Measurements from ENCODE around the gene COMTD1.

COMTD1 gene

GRCh38 chr10:75263806-75264205 is 28.0 kb upstream of the COMTD1 start:
- no peaks in the 10 kb centered on the region for H3K4me1 ChIP-seq (ENCODE audit: insufficient read depth, low read length)
- no peak overlapping the region for H3K9ac ChIP-seq (ENCODE audit: low read length)
- no peaks in the 10 kb centered on the region for H3K36me3 ChIP-seq (ENCODE audit: insufficient read depth, low read length)
- H3K9me3 ChIP-seq (ENCODE audit: low read length), result no peaks in the 10 kb centered on the region
- no peak overlapping the region for H3K27ac ChIP-seq (ENCODE audit: low read depth, low read length)
- no peak overlapping the region for H3K4me3 ChIP-seq (ENCODE audit: low read depth in 1 of 2, low read length in 2 of 2)
- H3K27me3 ChIP-seq (ENCODE audit: control insufficient read depth in 1 of 2, insufficient read depth in 2 of 2, low read length in 2 of 2), result no peaks in the 10 kb centered on the region

- Histone ChIP-seq H3K9ac (ENCODE audit: low read length) (no peak overlapping the region), H3K9me3 (ENCODE audit: low read length) (no peaks in the 10 kb centered on the region), H3K4me1 (ENCODE audit: insufficient read depth, low read length) (no peaks in the 10 kb centered on the region), H3K27ac (ENCODE audit: low read depth, low read length) (no peak overlapping the region), H3K36me3 (ENCODE audit: insufficient read depth, low read length) (no peaks in the 10 kb centered on the region), H3K27me3 (ENCODE audit: control insufficient read depth in 1 of 2, insufficient read depth in 2 of 2, low read length in 2 of 2) (no peaks in the 10 kb centered on the region), H3K4me3 (ENCODE audit: low read depth in 1 of 2, low read length in 2 of 2) (no peak overlapping the region)
Observed at GRCh38 chr10:75261813-75262705, 26.3 kb upstream of the COMTD1 start.

GRCh38 chr10:75260990-75261389 is 25.2 kb upstream of the COMTD1 start:
- H3K27ac ChIP-seq (ENCODE audit: low read depth, low read length), result no peak overlapping the region
- no peaks in the 10 kb centered on the region for H3K4me1 ChIP-seq (ENCODE audit: insufficient read depth, low read length)
- no peaks in the 10 kb centered on the region for H3K9me3 ChIP-seq (ENCODE audit: low read length)
- H3K4me3 ChIP-seq (ENCODE audit: low read depth in 1 of 2, low read length in 2 of 2), result no peak overlapping the region
- H3K36me3 ChIP-seq (ENCODE audit: insufficient read depth, low read length), result no peaks in the 10 kb centered on the region
- H3K9ac ChIP-seq (ENCODE audit: low read length), result no peak overlapping the region
- H3K27me3 ChIP-seq (ENCODE audit: control insufficient read depth in 1 of 2, insufficient read depth in 2 of 2, low read length in 2 of 2), result no peaks in the 10 kb centered on the region

GRCh38 chr10:75254739-75255138 is 19.0 kb upstream of the COMTD1 start:
- H3K36me3 ChIP-seq (ENCODE audit: insufficient read depth, low read length), result no peaks in the 10 kb centered on the region
- H3K9ac ChIP-seq (ENCODE audit: low read length), result no peak overlapping the region
- H3K27me3 ChIP-seq (ENCODE audit: control insufficient read depth in 1 of 2, insufficient read depth in 2 of 2, low read length in 2 of 2), result no peaks in the 10 kb centered on the region
- no peak overlapping the region for H3K4me3 ChIP-seq (ENCODE audit: low read depth in 1 of 2, low read length in 2 of 2)
- H3K27ac ChIP-seq (ENCODE audit: low read depth, low read length), result no peak overlapping the region
- H3K4me1 ChIP-seq (ENCODE audit: insufficient read depth, low read length), result no peaks in the 10 kb centered on the region
- no peaks in the 10 kb centered on the region for H3K9me3 ChIP-seq (ENCODE audit: low read length)

- Histone ChIP-seq H3K9me3 (ENCODE audit: low read length) (no peaks in the 10 kb centered on the region), H3K27me3 (ENCODE audit: control insufficient read depth in 1 of 2, insufficient read depth in 2 of 2, low read length in 2 of 2) (no peaks in the 10 kb centered on the region), H3K4me3 (ENCODE audit: low read depth in 1 of 2, low read length in 2 of 2) (no peak overlapping the region), H3K36me3 (ENCODE audit: insufficient read depth, low read length) (no peaks in the 10 kb centered on the region), H3K27ac (ENCODE audit: low read depth, low read length) (no peak overlapping the region), H3K4me1 (ENCODE audit: insufficient read depth, low read length) (no peaks in the 10 kb centered on the region), H3K9ac (ENCODE audit: low read length) (no peak overlapping the region)
Observed at GRCh38 chr10:75253281-75254220, 17.8 kb upstream of the COMTD1 start.

GRCh38 chr10:75250934-75251333 is 15.2 kb upstream of the COMTD1 start:
- H3K4me1 ChIP-seq (ENCODE audit: insufficient read depth, low read length), result no peaks in the 10 kb centered on the region
- no peaks in the 10 kb centered on the region for H3K36me3 ChIP-seq (ENCODE audit: insufficient read depth, low read length)
- H3K27ac ChIP-seq (ENCODE audit: low read depth, low read length), result no peak overlapping the region

GRCh38 chr10:75247797-75248196 is 12.0 kb upstream of the COMTD1 start:
- Histone ChIP-seq H3K4me1 (ENCODE audit: insufficient read depth, low read length) (no peaks in the 10 kb centered on the region), H3K9ac (ENCODE audit: low read length) (no peak overlapping the region), H3K27me3 (ENCODE audit: control insufficient read depth in 1 of 2, insufficient read depth in 2 of 2, low read length in 2 of 2) (no peaks in the 10 kb centered on the region), H3K27ac (ENCODE audit: low read depth, low read length) (no peak overlapping the region), H3K4me3 (ENCODE audit: low read depth in 1 of 2, low read length in 2 of 2) (no peak overlapping the region), H3K36me3 (ENCODE audit: insufficient read depth, low read length) (no peaks in the 10 kb centered on the region), H3K9me3 (ENCODE audit: low read length) (no peaks in the 10 kb centered on the region)

More at GRCh38 chr10:75250934-75251333, 15.2 kb upstream of the COMTD1 start:
- Histone ChIP-seq H3K9ac (ENCODE audit: low read length) (no peak overlapping the region), H3K4me3 (ENCODE audit: low read depth in 1 of 2, low read length in 2 of 2) (no peak overlapping the region), H3K9me3 (ENCODE audit: low read length) (no peaks in the 10 kb centered on the region), H3K27me3 (ENCODE audit: control insufficient read depth in 1 of 2, insufficient read depth in 2 of 2, low read length in 2 of 2) (no peaks in the 10 kb centered on the region)

GRCh38 chr10:75246506-75246905 is 10.7 kb upstream of the COMTD1 start:
- no peaks in the 10 kb centered on the region for H3K27me3 ChIP-seq (ENCODE audit: control insufficient read depth in 1 of 2, insufficient read depth in 2 of 2, low read length in 2 of 2)
- H3K27ac ChIP-seq (ENCODE audit: low read depth, low read length), result no peak overlapping the region
- H3K9me3 ChIP-seq (ENCODE audit: low read length), result no peaks in the 10 kb centered on the region
- H3K4me1 ChIP-seq (ENCODE audit: insufficient read depth, low read length), result no peaks in the 10 kb centered on the region
- H3K4me3 ChIP-seq (ENCODE audit: low read depth in 1 of 2, low read length in 2 of 2), result no peak overlapping the region
- H3K36me3 ChIP-seq (ENCODE audit: insufficient read depth, low read length), result no peaks in the 10 kb centered on the region
- no peak overlapping the region for H3K9ac ChIP-seq (ENCODE audit: low read length)

- no peaks in the 10 kb centered on the region for H3K36me3 ChIP-seq (ENCODE audit: insufficient read depth, low read length)
- H3K4me3 ChIP-seq (ENCODE audit: low read depth in 1 of 2, low read length in 2 of 2), result no peak overlapping the region
- H3K27ac ChIP-seq (ENCODE audit: low read depth, low read length), result no peak overlapping the region
- H3K9me3 ChIP-seq (ENCODE audit: low read length), result no peaks in the 10 kb centered on the region
- no peaks in the 10 kb centered on the region for H3K4me1 ChIP-seq (ENCODE audit: insufficient read depth, low read length)
- H3K27me3 ChIP-seq (ENCODE audit: control insufficient read depth in 1 of 2, insufficient read depth in 2 of 2, low read length in 2 of 2), result no peaks in the 10 kb centered on the region
- H3K9ac ChIP-seq (ENCODE audit: low read length), result no peak overlapping the region
Observed at GRCh38 chr10:75245354-75246250, 9.8 kb upstream of the COMTD1 start.

- Histone ChIP-seq H3K9me3 (ENCODE audit: low read length) (no peaks in the 10 kb centered on the region), H3K36me3 (ENCODE audit: insufficient read depth, low read length) (no peaks in the 10 kb centered on the region), H3K9ac (ENCODE audit: low read length) (no peak overlapping the region), H3K4me1 (ENCODE audit: insufficient read depth, low read length) (no peaks in the 10 kb centered on the region), H3K27ac (ENCODE audit: low read depth, low read length) (no peak overlapping the region), H3K4me3 (ENCODE audit: low read depth in 1 of 2, low read length in 2 of 2) (no peak overlapping the region), H3K27me3 (ENCODE audit: control insufficient read depth in 1 of 2, insufficient read depth in 2 of 2, low read length in 2 of 2) (no peaks in the 10 kb centered on the region)
Observed at GRCh38 chr10:75244487-75245353, 9.0 kb upstream of the COMTD1 start.
